ENCODE measurements around the gene RAB17.

RAB17 gene

GRCh38 chr2:237565974-237566373 lies 24.6 kb downstream of the RAB17 start:
- DNase-seq (ENCODE audit: low read depth in 1 of 2, low spot score in 1 of 2), result no peak

- no peak for DNase-seq (ENCODE audit: low read depth in 1 of 2, low spot score in 1 of 2)
Observed at GRCh38 chr2:237564526-237565131, 25.9 kb downstream of the RAB17 start.

DNA sequence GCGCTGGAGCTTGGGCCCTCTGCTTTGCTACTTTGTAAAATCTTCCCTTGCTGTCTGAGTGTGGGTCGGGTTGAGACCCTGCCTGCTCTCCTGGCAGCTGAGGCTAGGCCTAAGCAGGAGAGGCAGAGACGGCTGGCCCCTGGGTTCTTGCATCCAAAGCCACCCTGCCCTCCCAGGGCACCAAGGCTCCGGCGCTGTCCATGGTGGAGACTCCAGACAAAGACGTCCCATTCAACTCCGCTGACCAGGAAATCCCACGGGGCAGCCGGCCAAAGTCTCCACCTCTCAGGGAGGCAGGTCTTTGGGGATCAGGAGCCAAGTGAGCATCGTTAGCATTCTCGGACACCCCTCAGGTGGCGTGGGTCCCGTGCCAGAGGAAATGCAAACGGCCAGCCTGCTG lies 26.7 kb downstream of the RAB17 start:
- DNase-seq (ENCODE audit: low read depth in 1 of 2, low spot score in 1 of 2), result no peak

DNA sequence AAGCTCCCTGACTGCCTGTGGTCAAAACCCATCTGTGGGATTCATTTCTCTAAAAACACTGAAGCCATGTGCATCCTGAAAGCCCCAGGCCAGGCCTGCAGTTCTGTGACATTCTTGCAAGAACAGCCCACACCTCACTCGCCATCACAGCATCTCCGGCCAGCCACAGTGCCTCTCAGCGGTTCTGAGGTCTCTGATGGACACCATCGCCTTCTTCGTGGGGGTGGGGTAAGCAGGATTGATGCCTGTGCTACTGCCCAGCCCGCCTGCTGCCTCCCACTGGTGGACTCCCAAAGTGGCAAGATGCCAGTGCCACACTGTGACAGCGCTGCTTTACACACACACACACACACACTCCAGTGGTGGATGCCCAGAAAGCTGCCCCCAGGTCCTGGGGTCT lies 29.3 kb downstream of the RAB17 start:
- DNase-seq (ENCODE audit: low read depth in 1 of 2, low spot score in 1 of 2), result no peak

DNA sequence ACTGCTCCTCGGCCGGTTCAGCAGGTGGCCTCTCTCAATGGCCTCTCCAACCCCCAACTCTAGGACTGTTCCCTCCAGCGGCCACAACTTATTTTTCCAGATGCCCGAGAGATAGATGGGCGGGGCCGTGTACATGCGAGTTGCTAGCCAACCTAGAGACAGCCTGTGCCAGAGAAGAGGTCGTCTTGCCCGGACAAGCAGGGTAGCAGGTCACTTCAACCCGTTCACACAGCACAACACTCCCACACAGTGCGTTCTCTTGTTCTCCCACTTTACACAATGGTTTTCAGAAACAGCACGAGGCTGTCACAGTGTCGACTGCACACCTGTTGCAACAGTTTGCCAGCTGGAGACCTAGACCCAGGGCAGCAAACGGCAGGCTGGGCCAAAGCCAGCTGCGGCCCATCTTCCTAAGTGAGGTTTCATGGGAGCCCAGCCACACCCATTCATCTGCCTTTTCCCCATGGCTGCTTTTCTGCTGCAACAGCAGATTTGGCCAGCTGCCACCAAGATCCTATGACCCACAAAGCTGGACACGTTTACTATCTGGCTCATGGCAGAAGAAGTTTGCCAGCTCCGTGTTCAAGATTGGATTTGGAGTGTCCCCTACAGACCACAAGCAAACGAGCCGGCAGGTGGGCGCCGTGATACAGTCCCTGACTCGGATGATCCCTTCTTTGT lies 31.4 kb downstream of the RAB17 start:
- DNase-seq (ENCODE audit: low read depth in 1 of 2, low spot score in 1 of 2), result no peak

- no peak for DNase-seq (ENCODE audit: low read depth in 1 of 2, low spot score in 1 of 2)
Observed at GRCh38 chr2:237557633-237558015, 32.9 kb downstream of the RAB17 start.

DNA sequence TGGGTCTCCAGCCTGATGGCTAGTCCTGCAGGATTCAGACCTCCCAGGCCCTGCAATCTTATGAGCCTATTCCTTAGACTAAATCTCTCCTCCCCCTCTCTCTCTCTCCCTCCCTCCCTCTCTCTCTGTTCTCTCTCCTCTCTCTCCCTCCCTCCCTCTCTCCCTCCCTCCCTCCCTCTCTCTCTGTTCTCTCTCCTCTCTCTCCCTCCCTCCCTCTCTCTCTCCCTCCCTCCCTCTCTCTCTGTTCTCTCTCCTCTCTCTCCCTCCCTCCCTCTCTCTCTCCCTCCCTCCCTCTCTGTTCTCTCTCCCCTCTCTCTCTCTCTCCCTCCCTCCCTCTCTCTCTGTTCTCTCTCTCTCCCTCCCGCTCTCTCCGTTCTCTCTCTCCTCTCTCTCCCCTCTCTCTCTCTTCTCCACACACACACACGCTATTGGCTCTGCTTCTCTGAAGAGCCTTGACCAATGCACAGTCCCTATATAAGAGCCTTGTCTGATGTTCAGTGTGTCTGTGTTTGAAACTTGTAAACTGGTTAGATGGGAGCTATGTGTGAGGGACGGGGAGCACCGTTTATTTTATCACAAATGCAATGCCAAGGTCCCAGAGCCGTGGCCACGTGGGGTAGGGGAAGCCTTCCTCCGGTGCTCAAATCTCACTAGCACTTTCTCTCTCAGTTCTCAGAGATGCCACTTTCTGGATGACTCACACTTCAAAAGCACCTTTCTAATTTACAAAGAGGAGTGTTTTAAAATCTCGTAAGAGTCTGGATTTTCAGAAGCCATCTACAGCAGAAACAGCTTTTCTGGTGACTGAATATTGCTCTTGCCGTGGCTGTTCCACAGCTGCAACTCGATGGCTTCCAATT lies 33.5 kb downstream of the RAB17 start:
- peak; percentile 23 to 41 for DNase-seq (ENCODE audit: low read depth in 1 of 2, low spot score in 1 of 2)

GRCh38 chr2:237555560-237555959 lies 35.0 kb downstream of the RAB17 start:
- no peak for DNase-seq (ENCODE audit: low read depth in 1 of 2, low spot score in 1 of 2)

DNA sequence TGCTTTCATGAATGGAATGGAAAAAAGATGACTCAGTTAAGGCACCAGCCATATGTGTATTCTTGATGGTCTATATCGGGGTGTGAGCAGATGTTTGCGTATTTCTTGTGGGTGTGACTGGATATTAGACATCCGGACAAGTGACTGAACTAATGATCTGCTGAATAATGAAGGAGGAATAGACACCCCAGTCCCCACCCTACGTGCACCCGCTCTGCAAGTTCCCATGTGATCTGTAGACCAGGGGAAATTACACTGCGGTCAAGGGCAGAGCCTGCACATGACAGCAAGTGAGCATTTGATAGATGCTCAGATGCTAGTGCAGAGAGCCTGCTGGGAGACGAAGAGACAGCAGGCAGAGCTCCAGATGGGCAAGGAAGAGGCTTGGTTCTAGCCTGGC lies 36.6 kb downstream of the RAB17 start:
- no peak for DNase-seq (ENCODE audit: low read depth in 1 of 2, low spot score in 1 of 2)

DNA sequence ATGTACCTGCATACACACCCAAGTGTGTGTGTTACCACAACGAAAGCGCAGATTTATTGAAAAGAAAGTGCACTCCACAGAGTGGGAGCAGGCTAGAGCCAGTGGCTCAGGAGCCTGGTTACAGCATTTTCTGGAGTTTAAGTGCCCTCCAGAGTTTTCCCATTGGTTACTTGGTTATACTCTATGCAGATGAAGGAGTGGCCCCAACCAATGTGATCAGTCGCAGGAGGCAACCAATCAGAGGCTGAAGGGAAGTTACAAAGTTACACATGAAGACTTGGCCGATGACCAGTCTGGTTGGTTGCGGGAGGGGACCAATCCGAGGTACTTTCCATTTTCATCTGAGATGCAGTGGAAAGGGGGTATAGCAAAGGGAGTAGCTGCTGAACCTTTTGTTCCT lies 37.6 kb downstream of the RAB17 start:
- DNase-seq (ENCODE audit: low read depth in 1 of 2, low spot score in 1 of 2), result no peak

DNA sequence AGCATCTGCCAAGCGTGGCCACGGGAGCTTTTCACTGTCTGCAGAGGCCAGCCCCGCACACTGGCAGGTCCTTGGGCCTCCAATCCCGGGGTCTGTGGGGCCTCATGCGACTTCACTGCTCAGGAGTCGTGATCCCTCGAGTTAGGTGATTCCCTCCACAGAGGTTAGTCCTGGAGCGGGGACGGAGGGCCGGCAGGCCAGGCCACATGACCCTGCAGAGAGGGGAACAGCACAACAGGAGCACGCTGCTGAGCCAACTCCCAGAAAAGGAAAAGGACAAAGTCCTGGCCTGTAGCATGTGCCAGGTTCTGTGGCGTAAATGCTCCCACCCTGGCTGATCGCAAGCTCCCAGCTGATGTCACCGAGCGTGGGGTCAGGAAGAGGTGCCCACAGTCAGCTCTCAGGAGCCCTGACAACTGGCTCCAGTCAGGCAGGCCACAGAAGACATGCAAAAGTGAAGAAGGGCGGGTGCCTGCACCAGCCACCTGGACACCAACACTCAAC lies 39.4 kb downstream of the RAB17 start:
- no peak for DNase-seq (ENCODE audit: low read depth in 1 of 2, low spot score in 1 of 2)

- no peak for DNase-seq (ENCODE audit: low read depth in 1 of 2, low spot score in 1 of 2)
Observed at GRCh38 chr2:237549643-237550415, 40.7 kb downstream of the RAB17 start.

DNA sequence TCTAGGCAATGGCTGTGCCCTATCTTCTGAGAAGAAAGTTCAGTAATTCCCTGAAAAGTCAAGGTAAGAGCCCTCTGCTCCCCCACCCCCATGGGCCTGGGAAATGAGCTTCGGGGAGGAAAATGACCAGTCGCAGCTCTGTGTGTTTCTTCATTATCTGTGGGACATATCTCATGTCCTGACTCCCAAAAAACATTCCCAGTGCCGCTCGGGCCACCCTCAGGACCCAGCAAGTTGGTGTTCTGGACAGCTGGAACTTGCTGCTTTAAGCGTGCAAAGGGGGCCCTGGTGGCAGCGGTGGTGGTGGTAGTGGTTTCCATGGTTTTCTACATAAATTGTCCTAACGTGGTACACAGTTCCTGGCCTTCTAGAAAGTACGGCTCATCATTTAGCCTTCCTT lies 41.3 kb downstream of the RAB17 start:
- DNase-seq (ENCODE audit: low read depth in 1 of 2, low spot score in 1 of 2), result no peak

DNA sequence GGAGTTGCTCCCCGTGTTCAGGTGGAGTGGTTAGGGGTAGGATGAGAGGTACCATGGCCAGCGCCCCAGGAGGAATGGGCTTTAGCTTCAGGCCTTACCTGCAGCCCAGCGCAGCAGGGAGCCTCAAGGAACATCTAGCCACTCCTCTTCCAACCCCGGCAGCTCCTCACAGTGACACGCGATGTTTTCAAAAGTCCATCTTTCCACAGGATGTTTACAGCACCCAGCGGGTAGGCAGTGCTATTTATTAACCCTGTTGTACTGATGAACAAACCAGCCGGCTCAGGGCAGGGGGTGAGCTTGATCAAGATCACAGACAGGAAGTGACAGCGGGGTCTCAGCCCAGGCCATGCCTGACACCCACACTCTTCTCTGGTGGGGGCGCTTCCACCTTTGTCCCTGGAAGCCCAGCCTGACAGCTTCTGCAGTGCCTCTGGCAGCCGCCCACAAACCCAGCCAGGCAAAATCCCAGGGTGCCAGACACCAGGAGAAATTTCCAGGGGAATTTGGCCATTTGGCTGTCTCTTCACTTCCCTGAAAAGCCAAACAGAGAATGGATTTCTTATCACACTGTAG lies 42.6 kb downstream of the RAB17 start:
- DNase-seq (ENCODE audit: low read depth in 1 of 2, low spot score in 1 of 2), result no peak

DNA sequence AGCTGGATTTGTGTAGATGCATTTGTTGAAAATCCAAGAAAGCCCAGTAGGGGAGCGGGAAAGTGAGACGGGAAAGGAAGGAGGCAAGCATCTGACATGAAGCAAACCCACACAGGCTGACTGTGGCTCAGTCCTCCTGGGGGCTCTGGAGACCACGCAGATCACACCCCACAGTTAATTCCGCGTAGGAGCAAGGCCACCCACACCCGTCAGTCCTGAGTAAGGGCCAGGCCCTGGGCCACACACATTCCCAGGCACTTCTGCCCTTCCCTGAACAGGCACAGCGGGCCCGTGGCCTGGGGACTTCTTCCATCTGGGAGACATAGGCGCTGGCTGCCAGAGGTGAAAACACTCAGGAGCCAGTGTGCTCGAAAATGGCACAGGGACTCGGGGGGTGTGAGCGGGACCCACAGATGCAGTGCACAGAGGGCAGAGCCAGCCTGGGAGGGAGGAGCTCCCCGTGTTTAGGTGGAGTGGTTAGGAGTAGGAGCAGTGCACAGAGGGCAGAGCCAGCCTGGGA lies 43.6 kb downstream of the RAB17 start:
- DNase-seq (ENCODE audit: low read depth in 1 of 2, low spot score in 1 of 2), result no peak

DNA sequence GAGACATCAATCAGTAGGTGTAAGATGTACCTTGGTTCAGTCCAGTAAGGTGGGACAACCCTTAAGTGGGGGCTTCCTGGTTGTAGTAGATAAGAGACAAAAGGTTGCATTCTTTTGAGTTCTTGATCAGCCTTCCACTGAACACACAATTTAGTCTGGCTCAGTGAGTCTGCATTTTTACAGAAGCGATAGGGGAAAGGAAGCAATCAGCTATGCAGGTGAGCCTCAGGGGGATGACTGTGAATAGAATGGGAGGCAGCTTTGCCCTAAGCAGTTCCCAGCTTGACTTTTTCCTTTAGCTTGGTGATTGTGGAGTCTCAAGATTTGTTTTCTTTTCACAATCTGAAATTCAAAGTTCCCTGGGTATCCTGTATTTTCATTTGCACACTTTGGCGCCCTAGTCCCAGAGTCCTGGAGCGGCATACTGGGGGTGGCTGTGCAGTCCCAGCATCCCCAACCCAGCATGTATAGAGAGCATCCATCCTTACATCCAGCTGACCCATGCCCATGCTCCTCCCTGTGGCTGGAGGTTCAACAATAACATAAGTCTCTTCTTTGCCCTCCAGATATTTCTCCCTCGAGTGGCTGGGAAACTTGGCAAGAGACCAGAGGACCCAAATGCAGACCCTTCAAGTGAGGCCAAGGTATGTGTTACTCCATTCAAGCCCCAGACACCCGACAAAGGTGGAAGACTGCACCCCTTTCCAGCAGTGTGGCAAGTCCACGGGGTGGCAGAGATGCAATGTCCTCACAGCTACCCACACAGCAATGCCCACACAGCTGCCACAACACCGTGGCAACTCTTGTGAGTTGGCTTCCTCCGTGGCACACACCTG lies 44.3 kb downstream of the RAB17 start:
- DNase-seq (ENCODE audit: low read depth in 1 of 2, low spot score in 1 of 2), result no peak

DNA sequence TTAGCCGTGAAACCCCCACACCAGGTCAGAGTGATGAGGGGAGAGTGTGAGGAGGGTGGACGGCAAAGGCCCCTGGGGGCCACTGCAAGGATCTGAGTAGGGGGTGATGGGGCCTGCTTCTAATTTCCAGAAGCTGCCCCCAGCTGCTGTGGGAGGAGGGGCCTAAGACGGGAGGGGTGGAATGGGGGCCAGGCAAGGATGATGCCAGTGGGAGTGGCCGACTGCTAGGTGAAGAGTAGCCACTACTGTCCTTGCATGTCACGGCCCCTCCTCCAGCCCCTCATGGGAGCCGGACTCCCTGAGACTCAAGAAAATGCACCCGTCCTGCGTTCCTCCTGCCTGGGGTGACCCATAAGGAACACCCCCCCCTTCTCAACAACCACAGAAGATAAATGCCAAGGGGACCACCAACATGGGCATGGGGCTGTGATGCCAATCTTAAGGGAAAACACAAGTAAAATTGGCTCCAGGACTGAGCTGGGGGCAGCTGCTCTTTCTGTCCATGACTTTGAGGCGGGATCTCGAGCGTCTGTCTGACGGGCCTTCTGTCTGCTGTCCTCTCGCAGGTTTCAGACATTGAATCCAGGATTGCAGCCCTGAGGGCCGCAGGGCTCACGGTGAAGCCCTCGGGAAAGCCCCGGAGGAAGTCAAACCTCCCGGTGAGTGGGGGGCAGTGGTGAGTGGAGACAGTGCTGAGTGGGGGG lies 48.4 kb downstream of the RAB17 start:
- DNase-seq (ENCODE audit: low read depth in 1 of 2, low spot score in 1 of 2), result no peak

DNA sequence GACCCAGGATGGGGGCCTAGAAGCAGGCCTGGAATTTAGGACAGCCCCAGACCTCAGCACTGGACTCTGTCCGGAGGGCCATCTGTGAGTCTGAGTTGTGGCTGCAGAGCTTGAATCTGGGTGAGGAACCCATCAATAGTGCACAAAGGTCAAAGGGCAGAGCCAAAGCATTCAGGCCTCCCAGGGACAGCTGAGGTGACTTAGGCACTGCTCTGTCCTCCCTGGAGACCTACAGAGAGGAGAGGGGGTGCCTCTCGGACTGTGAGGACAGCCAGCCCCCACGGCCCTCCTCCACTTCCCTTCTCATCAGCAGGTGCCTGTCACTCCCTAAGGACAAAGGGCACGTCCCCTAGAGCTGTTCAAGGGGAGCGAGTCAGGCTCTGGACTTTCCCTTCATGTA lies 49.3 kb downstream of the RAB17 start:
- no peak for DNase-seq (ENCODE audit: low read depth in 1 of 2, low spot score in 1 of 2)

GRCh38 chr2:237540823-237541222 lies 49.7 kb downstream of the RAB17 start:
- no peak for DNase-seq (ENCODE audit: low read depth in 1 of 2, low spot score in 1 of 2)
